Cardiac fibroblast (primary cell): ENCODE data around the gene MAML2.

Experiments
- DNase-seq, 2 donors: peaks; one replicate each; pipeline versions ENCODE4 v3.0.0 to v3.0.0-alpha.2; 2010; ENCODE audit warnings: low read depth in 2 of 2
- H3K4me3 ChIP-seq, 2 donors: replicated peaks in 1 of 2; 1 replicate in 1 of 2; 2 replicates in 1 of 2; pipeline ENCODE4 v1.5.1; 2011; ENCODE audit warnings: low read depth in 2 of 2, low read length in 2 of 2, mild to moderate bottlenecking in 2 of 2, moderate library complexity in 1 of 2
- TF ChIP-seq, protein P1 (sequence below): IDR thresholded peaks from one replicate; pipeline ENCODE4 v1.5.1; 2011; ENCODE audit warnings: low read depth, mild to moderate bottlenecking, low read length, inconsistent platforms

The MAML2 gene

DNA sequence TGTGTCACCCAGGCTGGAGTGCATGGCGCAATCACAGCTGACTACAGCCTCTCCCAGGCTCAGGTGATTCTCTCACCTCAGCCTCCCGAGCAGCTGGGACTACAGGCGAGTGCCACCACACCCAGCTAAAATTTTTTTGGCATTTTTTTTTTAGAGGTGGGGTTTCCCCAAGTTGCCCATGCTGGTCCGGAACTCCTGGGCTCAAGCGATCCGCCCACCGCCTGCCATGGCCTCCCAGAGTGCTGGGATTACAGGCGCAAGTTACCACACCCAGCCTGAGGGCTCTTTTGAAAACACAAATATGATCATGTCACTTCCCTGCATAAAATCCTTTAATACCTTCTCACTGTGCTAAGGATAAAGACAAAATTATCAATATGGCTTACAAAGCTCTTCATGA is 88.1 kb downstream of the MAML2 start:
- no peak overlapping the region for H3K4me3 ChIP-seq
- TF ChIP-seq, protein P1, sequence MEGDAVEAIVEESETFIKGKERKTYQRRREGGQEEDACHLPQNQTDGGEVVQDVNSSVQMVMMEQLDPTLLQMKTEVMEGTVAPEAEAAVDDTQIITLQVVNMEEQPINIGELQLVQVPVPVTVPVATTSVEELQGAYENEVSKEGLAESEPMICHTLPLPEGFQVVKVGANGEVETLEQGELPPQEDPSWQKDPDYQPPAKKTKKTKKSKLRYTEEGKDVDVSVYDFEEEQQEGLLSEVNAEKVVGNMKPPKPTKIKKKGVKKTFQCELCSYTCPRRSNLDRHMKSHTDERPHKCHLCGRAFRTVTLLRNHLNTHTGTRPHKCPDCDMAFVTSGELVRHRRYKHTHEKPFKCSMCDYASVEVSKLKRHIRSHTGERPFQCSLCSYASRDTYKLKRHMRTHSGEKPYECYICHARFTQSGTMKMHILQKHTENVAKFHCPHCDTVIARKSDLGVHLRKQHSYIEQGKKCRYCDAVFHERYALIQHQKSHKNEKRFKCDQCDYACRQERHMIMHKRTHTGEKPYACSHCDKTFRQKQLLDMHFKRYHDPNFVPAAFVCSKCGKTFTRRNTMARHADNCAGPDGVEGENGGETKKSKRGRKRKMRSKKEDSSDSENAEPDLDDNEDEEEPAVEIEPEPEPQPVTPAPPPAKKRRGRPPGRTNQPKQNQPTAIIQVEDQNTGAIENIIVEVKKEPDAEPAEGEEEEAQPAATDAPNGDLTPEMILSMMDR, result no peak
- DNase-seq, result no peak

DNA sequence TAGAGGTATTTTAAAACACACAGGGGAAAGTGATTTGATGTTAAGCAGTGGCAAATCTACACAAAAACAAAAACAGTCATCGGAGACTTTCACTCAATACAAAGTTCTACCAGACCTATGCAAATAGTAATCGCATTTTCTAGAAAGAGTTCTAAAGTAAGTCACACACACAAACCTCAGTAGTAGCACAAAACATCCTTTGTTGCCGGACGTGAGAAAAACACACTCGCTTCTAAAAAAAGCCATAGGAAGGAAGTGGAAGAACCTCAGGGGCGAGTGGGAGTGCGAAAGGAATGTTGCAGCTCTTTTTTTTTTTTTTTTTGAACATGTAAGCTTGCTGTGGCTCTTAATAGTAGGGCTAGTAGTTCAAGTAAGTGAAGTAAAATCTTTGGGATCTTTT is 88.9 kb downstream of the MAML2 start:
- TF ChIP-seq, protein P1, result no peak
- no peak overlapping the region for H3K4me3 ChIP-seq
- peak; percentile 79 to 92 for DNase-seq

DNA sequence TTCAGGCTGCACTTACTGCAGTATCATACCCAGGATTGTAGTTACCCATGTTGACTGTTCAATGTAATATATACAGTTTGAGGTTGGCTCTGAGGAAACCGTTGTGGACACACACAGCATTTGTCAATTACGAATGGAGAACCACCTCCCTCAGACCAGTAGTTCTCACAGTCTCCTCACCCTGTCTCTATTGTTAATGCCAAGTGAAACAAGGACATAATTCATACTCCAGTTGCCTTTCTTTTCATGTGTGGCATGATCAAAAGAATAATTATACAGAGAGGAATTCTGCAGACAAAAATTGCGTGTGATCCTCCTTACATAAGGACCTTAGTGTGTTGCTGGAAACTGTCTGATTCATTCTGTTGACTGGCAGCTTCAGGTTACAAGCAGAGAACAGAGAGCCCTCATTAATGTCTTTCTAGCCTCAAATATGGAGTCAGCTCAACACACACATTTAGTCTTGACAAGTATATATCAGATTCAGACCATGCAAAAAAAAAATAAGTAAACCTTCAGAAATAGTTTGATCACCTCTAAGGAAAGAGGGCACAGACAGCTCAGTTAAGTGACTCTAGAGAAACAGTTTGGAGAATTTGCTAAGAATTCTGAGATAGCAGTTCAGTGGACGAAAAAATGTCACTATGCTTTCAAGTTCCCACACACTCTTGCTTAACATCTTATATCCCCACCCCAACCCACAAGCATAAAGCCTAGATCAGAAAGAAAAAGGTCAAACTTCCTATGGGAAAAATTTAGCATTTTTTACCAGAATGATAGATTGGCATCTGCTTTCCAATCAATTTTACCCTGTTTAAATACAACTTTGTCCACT is 96.1 kb downstream of the MAML2 start:
- TF ChIP-seq, protein P1, result no peak
- peak in 1 of 2 donors; percentile 61 for DNase-seq
- H3K4me3 ChIP-seq, result no peak overlapping the region

DNA sequence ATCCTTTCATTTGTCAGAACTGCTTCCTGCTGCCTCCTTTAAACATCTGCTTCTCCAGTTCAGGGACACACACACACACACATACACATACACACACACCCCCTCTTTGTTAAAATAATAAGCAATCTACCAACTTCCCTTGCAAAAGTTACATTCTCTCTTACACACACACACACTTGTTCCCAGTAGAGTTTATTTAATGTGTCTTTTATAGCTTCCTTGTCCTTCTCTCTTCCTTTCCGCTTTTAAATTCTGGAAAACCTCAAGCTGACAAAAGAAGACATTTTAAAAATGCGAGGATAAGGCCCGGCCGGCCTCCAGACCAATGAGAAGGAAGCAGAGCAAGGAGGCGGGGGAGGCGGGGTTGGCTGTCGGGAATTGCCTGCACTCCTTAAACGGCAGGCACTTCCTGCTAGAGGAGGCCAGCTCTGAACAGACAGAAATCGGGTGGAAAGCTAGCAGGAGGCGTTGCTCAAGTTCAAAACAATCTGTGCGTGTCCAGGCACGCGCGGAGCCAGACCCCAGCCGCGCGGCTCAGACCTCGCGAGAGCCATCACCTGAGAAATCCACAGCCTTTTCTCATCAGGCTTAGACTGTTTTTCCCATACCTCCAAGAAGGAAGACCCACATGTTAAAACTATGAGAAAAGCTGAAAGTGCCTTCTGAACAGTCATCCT is 99.9 kb downstream of the MAML2 start:
- TF ChIP-seq, protein P1, result no peak
- peak overlapping the region in 1 of 2 donors; percentile 44 for H3K4me3 ChIP-seq
- peak; percentile 98 to 99 for DNase-seq

DNA sequence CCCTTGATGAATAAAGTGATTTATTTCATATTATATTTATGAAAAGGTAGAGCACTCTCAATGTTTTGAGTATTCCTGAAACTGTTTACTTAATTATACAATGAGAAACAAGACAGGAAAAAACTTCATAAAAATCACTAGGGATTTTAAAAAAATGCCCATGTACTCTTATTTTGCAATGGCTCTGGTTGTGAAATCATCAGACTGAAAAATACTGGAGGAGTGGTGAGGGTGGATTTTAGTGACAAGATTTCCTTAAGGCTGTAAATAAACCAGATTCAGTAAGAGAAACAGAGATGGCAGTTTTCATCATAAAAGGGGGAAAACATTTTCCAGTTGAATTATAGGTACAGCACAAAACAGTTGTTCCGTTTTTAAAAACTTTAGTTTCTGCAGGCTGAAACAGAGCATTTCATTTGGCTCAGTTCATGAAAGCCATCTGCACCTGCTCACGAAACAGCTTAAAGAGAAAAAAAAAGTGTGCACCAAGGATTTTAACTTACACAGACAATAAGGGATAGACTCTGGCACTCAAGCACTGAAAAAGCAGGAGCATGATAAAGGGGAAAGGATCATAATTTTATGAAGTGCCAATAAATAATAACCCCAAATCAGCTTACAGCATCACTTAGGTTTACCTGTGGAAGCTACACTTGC is 100.7 kb downstream of the MAML2 start:
- DNase-seq, result peak; percentile 71 to 74
- no peak overlapping the region for H3K4me3 ChIP-seq
- TF ChIP-seq, protein P1, result no peak

DNA sequence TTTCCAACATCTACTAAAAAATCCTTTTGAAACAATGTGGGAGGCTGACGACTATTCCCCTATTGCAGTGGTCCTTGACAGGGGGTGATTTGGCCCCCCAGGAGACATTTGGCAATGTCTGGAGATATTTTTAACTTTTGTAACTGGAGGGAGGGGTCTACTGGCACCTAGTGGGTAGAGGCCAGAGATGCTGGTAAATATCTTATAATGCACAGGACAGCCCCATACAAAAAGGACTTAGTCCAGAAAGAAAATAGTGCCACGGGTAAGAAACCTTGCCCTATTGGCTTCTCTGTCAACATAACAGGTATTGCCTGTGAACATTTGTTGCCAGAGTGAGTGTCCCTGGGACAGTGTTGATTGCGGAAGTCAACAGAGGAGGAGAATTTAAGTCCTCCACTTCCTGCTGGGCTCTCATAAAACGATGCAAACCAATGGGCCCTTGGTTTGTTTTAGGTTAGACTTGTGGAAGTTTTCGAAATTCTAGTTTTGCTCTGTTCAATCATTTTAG is 101.6 kb downstream of the MAML2 start:
- TF ChIP-seq, protein P1, result no peak
- no peak for DNase-seq
- H3K4me3 ChIP-seq, result no peak overlapping the region
